ENCODE data around the gene FADS1. TPM values are rescaled to one million over a fixed set of nuclear protein-coding genes. Genes with fewer than 3 reads are reported as not detected.

FADS1 gene
- total RNA-seq, 1 experiment from 2014 or later, result 105 TPM

- Mint-ChIP-seq H3K4me1 (peaks cover 15% of the 10 kb centered on the region), H3K27me3 (ENCODE audit: low read depth) (no peaks in the 10 kb centered on the region; the same call in 1 of the 2 replicates), H3K27ac (peak overlapping the region; percentile 100), H3K36me3 (peaks cover 42% of the 10 kb centered on the region), H3K9me3 (no peaks in the 10 kb centered on the region), H3K4me3 (peak overlapping the region; percentile 94)
- ChIA-PET CTCF (interaction anchor here (0.6 to 7.1 kb wide), 7 partner anchors 9 to 316 kb away, joined by 3 to 175 read pairs (median 7); no protein-coding TSS in a partner anchor), POLR2A (interaction anchor here (0.7 to 1.9 kb wide), 3 partner anchors 10 to 37 kb away, joined by 3 to 5 read pairs (median 4); no protein-coding TSS in a partner anchor)
- DNase-seq (ENCODE audit: low spot score) (peak; percentile 35), ATAC-seq (peak; percentile 27)
- no peak for TF ChIP-seq ZNF232 (CRISPR knock-in tag; IDR thresholded peaks at IDR 0.05)
- no peak for TF ChIP-seq ZNF219 (CRISPR knock-in tag; IDR thresholded peaks at IDR 0.05; ENCODE audit: borderline replicate concordance)
- TF ChIP-seq, protein P1, sequence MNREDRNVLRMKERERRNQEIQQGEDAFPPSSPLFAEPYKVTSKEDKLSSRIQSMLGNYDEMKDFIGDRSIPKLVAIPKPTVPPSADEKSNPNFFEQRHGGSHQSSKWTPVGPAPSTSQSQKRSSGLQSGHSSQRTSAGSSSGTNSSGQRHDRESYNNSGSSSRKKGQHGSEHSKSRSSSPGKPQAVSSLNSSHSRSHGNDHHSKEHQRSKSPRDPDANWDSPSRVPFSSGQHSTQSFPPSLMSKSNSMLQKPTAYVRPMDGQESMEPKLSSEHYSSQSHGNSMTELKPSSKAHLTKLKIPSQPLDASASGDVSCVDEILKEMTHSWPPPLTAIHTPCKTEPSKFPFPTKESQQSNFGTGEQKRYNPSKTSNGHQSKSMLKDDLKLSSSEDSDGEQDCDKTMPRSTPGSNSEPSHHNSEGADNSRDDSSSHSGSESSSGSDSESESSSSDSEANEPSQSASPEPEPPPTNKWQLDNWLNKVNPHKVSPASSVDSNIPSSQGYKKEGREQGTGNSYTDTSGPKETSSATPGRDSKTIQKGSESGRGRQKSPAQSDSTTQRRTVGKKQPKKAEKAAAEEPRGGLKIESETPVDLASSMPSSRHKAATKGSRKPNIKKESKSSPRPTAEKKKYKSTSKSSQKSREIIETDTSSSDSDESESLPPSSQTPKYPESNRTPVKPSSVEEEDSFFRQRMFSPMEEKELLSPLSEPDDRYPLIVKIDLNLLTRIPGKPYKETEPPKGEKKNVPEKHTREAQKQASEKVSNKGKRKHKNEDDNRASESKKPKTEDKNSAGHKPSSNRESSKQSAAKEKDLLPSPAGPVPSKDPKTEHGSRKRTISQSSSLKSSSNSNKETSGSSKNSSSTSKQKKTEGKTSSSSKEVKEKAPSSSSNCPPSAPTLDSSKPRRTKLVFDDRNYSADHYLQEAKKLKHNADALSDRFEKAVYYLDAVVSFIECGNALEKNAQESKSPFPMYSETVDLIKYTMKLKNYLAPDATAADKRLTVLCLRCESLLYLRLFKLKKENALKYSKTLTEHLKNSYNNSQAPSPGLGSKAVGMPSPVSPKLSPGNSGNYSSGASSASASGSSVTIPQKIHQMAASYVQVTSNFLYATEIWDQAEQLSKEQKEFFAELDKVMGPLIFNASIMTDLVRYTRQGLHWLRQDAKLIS (CRISPR knock-in tag; IDR thresholded peaks at IDR 0.05; ENCODE audit: borderline replicate concordance), result no peak
- no peak for TF ChIP-seq TCF7 (CRISPR knock-in tag; IDR thresholded peaks at IDR 0.05; ENCODE audit: low read depth)
- no peak for TF ChIP-seq FOXP1 (CRISPR knock-in tag; IDR thresholded peaks at IDR 0.05; ENCODE audit: borderline replicate concordance)
- no peak for TF ChIP-seq HMGA2 (CRISPR knock-in tag; IDR thresholded peaks at IDR 0.05)
- no peak for TF ChIP-seq TEAD1 (CRISPR knock-in tag; IDR thresholded peaks at IDR 0.05)
- TF ChIP-seq EMX1 (CRISPR knock-in tag; IDR thresholded peaks at IDR 0.05), result no peak
- TF ChIP-seq IRF2 (CRISPR knock-in tag; IDR thresholded peaks at IDR 0.05; ENCODE audit: borderline replicate concordance, low read depth), result no peak
- TF ChIP-seq, protein P2, sequence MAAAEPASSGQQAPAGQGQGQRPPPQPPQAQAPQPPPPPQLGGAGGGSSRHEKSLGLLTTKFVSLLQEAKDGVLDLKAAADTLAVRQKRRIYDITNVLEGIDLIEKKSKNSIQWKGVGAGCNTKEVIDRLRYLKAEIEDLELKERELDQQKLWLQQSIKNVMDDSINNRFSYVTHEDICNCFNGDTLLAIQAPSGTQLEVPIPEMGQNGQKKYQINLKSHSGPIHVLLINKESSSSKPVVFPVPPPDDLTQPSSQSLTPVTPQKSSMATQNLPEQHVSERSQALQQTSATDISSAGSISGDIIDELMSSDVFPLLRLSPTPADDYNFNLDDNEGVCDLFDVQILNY (CRISPR knock-in tag; IDR thresholded peaks at IDR 0.05), result no peak
- no peak for TF ChIP-seq ATF3 (CRISPR knock-in tag; conservative IDR thresholded peaks at IDR 0.05)
- TF ChIP-seq, protein P3, sequence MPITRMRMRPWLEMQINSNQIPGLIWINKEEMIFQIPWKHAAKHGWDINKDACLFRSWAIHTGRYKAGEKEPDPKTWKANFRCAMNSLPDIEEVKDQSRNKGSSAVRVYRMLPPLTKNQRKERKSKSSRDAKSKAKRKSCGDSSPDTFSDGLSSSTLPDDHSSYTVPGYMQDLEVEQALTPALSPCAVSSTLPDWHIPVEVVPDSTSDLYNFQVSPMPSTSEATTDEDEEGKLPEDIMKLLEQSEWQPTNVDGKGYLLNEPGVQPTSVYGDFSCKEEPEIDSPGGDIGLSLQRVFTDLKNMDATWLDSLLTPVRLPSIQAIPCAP (CRISPR knock-in tag; IDR thresholded peaks at IDR 0.05), result no peak
Observed at GRCh38 chr11:61791737-61792309, 25.0 kb downstream of the FADS1 start.

- Mint-ChIP-seq H3K4me3 (no peak overlapping the region), H3K27me3 (ENCODE audit: low read depth) (no peaks in the 10 kb centered on the region; the same call in 1 of the 2 replicates), H3K27ac (no peak overlapping the region), H3K4me1 (peaks cover 6% of the 10 kb centered on the region), H3K9me3 (no peaks in the 10 kb centered on the region), H3K36me3 (peaks cover 39% of the 10 kb centered on the region)
- CTCF ChIA-PET, result interaction anchor here (0.5 to 7.1 kb wide), 45 partner anchors 10 to 663 kb away, joined by 3 to 175 read pairs (median 4); partner anchors contain the start of gene FADS1
- TF ChIP-seq, protein P4, sequence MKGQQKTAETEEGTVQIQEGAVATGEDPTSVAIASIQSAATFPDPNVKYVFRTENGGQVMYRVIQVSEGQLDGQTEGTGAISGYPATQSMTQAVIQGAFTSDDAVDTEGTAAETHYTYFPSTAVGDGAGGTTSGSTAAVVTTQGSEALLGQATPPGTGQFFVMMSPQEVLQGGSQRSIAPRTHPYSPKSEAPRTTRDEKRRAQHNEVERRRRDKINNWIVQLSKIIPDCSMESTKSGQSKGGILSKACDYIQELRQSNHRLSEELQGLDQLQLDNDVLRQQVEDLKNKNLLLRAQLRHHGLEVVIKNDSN (CRISPR knock-in tag; IDR thresholded peaks at IDR 0.05), result no peak; the same call in 1 of the 2 replicates
- TF ChIP-seq TCF7 (CRISPR knock-in tag; IDR thresholded peaks at IDR 0.05; ENCODE audit: low read depth) (no peak), SMAD3 (CRISPR knock-in tag; IDR thresholded peaks at IDR 0.05; ENCODE audit: borderline replicate concordance) (no peak), ZNF416 (CRISPR knock-in tag; IDR thresholded peaks at IDR 0.05) (no peak), FOXJ3 (CRISPR knock-in tag; IDR thresholded peaks at IDR 0.05; ENCODE audit: borderline replicate concordance) (no peak), HMGA2 (CRISPR knock-in tag; IDR thresholded peaks at IDR 0.05) (no peak), ELF4 (CRISPR knock-in tag; IDR thresholded peaks at IDR 0.05; ENCODE audit: low read depth) (no peak)
- TF ChIP-seq, protein P5, sequence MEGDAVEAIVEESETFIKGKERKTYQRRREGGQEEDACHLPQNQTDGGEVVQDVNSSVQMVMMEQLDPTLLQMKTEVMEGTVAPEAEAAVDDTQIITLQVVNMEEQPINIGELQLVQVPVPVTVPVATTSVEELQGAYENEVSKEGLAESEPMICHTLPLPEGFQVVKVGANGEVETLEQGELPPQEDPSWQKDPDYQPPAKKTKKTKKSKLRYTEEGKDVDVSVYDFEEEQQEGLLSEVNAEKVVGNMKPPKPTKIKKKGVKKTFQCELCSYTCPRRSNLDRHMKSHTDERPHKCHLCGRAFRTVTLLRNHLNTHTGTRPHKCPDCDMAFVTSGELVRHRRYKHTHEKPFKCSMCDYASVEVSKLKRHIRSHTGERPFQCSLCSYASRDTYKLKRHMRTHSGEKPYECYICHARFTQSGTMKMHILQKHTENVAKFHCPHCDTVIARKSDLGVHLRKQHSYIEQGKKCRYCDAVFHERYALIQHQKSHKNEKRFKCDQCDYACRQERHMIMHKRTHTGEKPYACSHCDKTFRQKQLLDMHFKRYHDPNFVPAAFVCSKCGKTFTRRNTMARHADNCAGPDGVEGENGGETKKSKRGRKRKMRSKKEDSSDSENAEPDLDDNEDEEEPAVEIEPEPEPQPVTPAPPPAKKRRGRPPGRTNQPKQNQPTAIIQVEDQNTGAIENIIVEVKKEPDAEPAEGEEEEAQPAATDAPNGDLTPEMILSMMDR (IDR thresholded peaks at IDR 0.05), result peak; percentile 63
- peak; percentile 60 for ATAC-seq
- POLR2A ChIA-PET, result interaction anchor here (0.8 to 1.0 kb wide), 3 partner anchors 9 to 46 kb away, joined by 3 to 7 read pairs (median 6); no protein-coding TSS in a partner anchor
- DNase-seq (ENCODE audit: low spot score), result peak; percentile 66
Observed at GRCh38 chr11:61787928-61788491, 28.8 kb downstream of the FADS1 start.
